HG03159 (cell line): ENCODE results near the gene POLRMT.
"Not testable (repeated sequence)": the region's sequence is repeated elsewhere in the genome, so short reads cannot be mapped to it uniquely, and the experiment has no call there.

Experiments
- ATAC-seq: cut with Tn5 transposase; IDR thresholded peaks from one replicate; pipeline ENCODE4 v1.9.1; 2021; ENCODE audit warnings: mild to moderate bottlenecking, moderate library complexity; ENCODE audit not compliant: unreplicated experiment

The POLRMT gene

DNA sequence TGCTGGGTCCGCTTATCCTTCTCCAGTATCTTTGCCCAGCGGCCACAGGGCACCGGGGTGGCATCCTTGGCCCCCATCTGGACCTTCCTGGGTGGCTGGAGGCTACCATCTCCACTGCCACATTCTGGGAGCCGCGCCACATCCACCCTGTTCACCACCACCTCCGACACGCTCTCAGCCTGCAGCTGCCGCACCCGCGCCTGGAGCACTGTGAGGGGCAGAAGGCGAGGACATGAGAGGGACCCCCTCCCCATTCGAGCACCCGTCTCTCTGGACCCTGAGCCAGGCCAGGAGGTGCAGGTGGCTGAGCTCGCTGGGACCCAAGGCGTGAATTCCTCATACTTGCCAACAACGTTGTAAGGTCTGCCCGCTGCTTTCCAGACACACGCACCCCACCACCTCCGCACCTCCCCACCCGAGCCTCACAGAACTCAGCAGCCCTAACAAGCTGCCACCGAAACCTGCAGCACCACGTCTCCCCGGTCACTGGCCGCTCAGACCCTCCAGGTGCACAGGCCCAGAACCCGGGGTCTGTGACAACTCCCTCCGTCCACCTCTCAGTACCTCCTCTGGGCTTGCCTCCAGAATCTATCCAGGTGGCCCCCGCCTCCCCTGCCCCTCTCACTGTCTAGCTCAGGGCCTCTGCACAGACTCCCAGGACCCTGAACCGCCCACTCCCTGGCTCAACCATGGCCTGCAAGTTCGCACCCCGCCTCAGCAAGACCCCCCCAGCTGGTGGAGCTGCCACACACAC lies 3.2 kb downstream of the POLRMT start:
- ATAC-seq, result no peak

DNA sequence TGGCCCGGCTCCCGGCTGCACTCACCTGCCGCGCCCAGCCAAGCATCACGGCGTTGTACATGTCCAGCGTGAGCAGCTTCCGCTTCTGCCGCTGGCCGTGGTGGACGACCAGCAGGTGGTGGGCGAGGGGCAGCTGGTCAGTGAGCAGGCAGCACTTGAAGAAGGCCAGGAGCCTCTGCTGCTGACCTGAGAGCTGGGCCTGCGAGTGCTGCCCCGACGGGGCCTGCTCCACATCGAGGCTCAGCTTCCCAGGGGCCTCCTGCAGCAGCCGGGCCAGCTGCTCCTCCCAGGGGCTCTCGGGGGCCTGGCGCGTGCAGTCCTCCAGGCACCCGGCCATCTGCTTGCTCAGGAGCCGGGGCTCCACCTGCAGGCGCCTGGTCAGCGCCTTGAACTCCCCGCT lies 3.8 kb downstream of the POLRMT start:
- not testable (repeated sequence) for ATAC-seq

DNA sequence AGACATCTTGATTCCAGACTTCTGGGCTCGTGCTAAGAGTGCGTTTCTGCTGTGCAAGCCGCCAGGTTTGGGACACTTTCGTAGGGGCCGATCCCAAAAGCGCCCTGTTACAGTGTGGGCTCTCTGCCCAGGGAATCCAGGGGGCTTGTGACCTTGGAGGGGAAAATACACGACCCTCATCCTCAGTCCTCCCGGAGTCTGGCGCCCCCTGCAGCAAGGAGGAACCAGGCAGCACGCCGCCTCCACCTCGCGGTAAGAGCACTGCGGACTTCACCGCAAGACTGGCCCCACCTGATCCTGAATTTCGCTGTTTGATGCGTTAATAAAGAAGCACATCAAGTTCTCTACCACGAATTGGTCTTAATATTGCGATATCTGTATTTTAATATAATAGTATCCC lies 5.2 kb downstream of the POLRMT start:
- no peak for ATAC-seq

DNA sequence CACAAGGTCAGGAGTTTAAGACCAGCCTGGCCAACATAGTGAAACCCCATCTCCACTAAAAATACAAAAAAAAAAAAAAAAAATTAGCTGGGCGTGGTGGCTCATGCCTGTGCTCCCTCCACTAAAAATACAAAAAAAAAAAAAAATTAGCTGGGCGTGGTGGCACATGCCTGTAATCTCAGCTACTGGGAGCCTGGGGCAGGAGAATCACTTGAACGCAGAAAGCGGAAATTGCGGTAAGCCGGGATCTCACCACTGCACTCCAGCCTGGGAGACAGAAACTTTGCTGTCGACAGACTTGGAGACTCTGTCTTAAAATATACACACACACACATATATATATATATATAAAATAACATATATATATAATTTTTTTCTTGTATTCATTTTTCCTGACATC lies 6.8 kb downstream of the POLRMT start:
- ATAC-seq, result not testable (repeated sequence)

- no peak for ATAC-seq
Measured at GRCh38 chr19:625257-625656, 8.1 kb downstream of the POLRMT start.

DNA sequence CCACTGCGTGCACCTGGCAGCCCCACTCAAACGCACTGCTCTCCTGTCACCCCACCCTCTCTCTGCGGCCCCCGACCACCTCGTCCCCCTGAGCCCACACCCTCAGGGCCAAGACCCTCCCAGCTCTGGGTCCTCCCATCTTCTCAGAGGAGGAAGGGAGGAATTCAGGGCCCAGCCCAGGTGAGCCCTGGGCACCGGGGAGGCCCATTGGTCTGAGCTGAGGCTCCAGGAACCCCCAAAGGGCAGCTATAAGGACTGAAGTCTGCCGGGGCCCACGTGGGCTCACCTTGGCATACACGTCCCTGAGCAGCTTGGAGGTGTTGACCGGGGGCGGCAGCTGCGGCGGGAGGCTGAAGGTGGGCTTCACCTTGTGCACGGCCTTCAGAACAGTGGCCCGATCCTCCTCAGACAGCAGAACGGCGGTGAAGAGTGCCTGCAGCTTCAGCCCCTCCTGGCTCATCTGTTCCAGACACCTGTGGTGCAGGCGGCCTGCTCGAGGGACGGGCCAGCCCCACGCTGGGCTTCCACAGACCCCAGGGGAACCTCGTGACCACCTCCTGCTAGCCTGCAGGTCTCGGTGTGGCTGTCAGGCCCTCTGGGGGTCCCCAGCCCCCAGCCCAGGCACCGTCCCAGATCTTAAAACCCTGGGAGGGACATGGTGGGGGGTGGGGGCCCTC lies 8.8 kb downstream of the POLRMT start:
- no peak for ATAC-seq

DNA sequence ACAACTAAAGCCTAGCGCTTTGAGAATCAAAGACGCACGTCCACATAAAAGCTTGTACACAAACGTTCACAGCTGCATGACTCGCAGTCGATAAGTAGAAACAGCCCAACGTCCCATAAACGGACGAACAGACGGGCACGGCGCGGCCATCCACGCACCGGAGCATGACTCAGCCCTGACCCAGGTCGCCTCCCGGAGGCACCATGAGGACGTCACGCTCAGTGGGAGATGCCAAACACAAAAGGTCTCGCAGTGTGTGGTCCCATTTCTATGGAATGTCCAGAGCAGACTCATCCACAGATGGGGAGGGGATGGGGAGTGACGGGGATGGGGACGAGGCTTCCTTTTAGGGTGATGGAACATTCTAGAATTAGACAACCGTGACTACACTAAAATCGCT lies 9.4 kb downstream of the POLRMT start:
- ATAC-seq, result no peak

DNA sequence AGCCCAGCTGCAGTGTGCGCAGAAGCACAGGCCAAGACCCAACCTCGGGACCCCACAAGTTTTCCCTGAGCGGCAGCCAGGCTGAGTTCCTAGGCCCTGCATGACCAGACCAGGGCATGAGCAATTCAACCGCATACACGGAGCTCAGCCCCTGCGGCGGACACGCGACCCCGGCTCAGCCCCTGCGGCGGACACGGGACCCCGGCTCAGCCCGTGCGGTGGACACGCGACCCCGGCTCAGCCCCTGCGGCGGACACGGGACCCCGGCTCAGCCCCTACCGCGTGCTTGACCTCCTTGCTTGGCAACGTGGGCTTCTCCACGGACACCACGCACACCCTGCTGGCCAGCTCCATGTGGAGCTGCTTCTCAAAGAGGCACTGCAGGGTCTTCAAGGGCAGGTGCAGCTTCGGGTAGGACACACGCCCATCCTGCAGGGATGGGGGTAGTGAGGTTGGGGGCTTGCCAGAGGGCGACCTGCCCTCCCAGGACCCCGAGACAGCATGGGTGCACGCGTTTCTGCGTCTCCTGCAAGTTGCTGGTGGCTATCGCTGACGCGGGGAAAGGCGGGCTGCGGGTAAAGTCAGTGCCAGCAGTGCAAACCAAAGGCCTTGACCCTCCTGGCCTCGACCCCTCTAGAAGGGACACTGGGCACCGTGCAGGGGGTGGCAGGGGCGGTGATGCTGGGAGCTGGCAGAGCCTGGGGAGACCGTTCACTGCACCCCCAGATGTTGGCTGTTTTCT lies 10.0 kb downstream of the POLRMT start:
- ATAC-seq, result no peak

- no peak for ATAC-seq
Measured at GRCh38 chr19:622666-623065, 10.7 kb downstream of the POLRMT start.

DNA sequence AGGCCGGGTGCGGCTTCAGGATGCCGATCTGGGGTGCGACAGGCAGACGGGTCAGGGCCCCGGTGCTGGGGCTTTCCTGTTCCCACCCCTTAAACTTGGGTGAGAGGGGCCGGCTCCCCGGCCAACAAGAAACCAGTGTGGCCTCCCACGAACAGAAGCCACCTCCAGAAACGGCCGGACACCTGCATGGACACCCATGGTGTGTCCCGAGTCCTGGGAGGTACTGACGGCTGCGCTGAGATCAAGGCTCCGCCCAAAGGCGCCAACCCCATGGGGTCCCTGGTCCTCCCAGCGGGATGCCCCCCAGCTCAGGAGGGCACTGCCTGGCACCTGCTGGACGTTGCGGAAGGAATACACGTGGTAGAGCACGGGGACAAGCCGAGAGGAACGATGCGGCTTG lies 11.5 kb downstream of the POLRMT start:
- ATAC-seq, result no peak

DNA sequence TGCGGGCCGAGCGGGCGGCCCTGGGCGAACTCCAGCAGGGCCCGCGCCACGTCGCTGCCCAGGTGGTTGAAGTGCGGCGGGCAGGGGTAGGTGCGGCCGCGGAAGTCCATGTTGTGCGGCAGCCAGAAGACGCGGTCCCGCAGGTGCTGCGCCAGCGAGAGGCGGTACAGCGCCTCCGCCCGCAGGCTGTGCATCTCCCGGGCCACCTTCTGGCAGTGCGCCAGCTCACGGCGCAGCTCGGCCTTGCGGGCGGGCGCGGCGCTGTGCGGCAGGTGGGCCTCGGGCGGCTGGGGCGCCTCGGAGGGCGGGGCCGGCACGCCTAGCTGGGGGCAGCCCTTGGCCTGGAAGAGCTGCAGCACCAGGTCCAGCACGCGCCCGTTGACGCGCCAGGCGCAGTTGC lies 12.1 kb downstream of the POLRMT start:
- ATAC-seq, result not testable (repeated sequence)

DNA sequence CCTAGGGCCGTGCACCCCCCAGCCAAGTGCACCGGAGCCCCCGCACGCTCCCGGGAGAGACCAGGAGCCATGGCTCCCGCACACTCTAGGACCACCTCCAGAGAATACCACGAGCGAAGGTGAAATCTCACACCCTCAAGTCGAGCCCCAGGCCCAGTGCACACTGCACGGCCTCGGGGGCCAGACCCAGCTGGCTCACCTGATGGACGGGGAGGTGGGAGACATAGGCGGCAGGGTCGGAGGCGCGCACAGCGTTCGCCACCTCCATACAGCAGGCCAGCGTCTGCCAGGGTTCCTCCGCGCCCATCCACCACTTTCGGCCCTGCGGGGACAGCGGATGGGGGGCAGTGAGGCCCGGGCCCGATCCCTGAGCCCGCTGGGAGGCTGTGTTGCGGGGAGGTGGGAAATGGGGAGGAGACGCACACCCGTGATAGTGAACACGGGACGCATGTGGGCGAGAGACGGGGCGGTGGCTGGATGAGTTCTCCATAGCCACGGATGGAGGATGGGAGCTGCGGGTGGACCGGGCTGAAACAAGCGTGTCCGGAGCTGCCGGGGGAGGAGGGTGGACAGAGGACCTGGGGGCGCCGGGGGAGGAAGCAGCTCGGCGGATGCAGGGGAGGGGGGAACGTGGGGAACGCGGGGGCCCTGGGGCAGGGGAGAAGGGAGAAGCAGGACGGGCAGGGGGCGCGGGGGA lies 13.0 kb downstream of the POLRMT start:
- no peak for ATAC-seq

GRCh38 chr19:619286-620002 lies 13.9 kb downstream of the POLRMT start:
- ATAC-seq, result no peak

DNA sequence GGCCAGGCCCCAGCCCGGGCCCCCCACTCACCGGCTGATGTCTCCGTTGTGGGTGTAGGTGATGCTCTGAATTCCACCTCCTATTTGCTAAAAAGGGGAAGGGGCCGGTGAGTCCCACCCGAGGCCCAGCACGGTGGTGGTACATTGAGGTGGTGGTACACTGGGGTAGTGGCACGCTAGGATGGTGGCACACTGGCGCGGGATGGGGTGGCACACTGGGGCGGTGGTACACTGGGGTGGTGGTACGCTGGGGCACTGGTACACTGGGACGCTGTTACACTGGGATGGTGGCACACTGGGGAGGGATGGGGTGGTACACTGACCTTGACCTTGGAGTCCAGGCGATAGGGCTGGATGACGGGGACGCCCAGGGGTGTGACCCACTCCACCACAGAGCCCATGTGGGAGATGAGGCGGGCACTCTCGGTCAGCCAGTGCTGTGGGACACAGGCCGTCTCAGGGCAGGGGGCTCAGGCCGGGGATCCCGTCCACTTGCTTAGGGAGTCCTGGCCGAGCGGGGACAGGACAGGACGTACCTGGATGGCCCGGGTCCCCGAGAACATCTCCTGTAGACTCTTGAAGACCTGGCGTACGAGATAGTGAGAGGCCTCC lies 14.6 kb downstream of the POLRMT start:
- ATAC-seq, result no peak

- ATAC-seq, result no peak
Measured at GRCh38 chr19:618247-618619, 15.1 kb downstream of the POLRMT start.

DNA sequence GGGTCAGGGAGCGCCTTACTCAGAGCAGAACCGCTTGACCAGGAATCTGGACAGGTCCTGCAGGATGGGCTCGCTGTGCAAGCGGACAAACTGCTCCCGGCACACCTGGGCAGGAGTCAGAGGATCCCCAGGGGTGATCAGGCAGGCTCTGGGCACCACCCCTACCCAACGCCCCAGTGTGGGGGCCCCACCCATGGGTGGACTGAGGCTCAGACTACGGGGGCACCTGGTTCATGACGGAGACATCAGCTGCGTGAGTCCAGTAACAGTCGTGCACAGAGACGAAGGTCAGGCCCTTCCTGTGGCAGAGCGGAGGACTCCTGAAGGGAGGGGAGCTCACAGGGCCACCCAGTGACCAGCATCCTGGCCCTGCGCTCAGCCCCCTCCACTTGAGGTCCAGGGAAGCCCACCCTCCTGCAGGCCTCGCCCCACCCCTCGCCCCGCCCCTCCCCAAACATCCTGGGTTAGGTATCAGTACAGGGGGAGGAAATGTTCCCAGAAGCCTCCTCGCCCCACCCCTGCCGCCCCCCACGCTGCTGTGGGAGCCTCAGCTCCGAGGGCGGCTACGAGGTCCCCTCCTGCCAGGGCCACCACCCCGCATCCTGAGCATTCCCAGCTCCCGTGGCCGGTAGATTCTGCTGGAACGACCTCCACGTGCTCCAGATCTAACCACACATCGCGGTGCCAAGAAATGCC lies 15.6 kb downstream of the POLRMT start:
- ATAC-seq, result no peak

DNA sequence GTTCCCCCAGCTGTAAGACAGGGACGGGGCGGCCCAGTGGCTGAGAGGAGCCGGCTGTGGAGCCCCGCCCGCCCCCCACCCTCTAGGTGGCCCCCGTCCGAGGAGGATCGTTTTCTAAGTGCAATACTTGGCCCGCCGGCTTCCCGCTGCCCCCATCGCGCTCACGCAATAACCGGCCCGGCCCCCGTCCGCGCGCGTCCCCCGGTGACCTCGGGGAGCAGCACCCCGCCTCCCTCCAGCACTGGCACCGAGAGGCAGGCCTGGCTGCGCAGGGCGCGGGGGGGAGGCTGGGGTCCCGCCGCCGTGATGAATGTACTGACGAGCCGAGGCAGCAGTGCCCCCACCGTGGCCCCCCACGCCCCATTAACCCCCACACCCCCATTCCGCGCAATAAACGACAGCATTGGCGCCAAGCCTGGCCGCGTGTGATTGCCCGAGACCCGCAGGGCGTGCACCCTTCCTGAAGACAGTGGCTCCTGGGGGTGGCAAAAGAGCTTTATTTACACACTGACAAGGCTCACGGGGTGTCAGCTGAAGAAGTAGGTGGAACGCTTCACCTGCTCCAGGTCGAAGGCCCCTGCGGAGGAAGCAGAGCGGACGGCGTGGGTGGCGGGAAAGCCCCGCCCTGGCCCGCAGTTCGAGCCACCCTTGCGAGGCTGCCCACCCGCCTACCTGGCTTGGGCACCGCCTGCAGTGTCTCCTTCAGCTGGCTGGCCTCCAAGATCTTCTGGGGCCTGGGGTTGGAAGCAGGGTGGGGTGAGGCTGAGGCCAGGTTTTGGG lies 16.4 kb downstream of the POLRMT start:
- ATAC-seq, result no peak

- ATAC-seq, result no peak
Measured at GRCh38 chr19:616062-616700, 17.2 kb downstream of the POLRMT start.
